ENCODE data around the gene HELZ. TPM values are rescaled to one million over a fixed set of nuclear protein-coding genes. Genes with fewer than 3 reads are reported as not detected.

The HELZ gene
- total and polyA plus RNA-seq, 2 donors (not counting 3 experiments of a cell fraction or from before 2014, with no cell fraction given) = 8.0 to 47.3 TPM

DNA sequence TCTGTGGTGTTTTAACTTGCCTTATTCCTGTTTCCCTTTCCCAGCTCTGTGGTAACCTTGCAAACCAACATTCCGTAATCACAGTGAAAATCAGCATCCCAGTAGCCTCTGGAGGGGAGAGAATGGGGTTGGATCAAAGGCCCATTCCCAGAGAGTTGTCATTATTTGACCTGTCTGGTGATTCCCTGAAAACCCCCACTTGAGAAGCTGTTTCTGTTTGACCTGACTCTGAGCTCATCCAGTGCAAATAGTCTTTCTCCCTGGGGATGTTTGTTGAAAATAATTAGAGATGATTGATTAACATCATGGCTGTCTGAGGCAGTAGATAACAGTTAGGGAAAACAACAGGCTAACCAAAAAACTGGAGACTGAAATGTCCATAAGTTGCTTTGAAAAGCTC, 197.6 kb downstream of the HELZ start:
- H3K36me3 ChIP-seq (ENCODE audit: control insufficient read depth in 2 of 2, extremely low read depth in 1 of 2, insufficient read depth in 2 of 2, low read length in 2 of 2) = no peaks in the 10 kb centered on the region
- no peak overlapping the region for H3K9ac ChIP-seq (replicated peaks; ENCODE audit: extremely low read depth, insufficient read depth, low read length)
- intact Hi-C loops (cut with micrococcal nuclease) (no loop called here), dilution Hi-C loops (cut with MboI; ENCODE audit: extremely low pct_ligation_motif_present, low sequenced_read_pairs) (no loop called here)
- TF ChIP-seq GATA2 (IDR thresholded peaks at IDR 0.05; ENCODE audit: insufficient read depth, insufficient read length, low read depth, low read length) (no peak), POLR2AphosphoS5 (IDR thresholded peaks at IDR 0.05; ENCODE audit: insufficient read depth, low read depth, low read length) (no peak), MYC (IDR thresholded peaks at IDR 0.05; ENCODE audit: low read depth, low read length) (no peak), JUN (IDR thresholded peaks at IDR 0.05; ENCODE audit: borderline replicate concordance, insufficient read depth, insufficient read length, low read depth) (no peak)
- no peak overlapping the region for H3K4me2 ChIP-seq (ENCODE audit: insufficient read depth, low read length)
- no peaks in the 10 kb centered on the region for H4K20me1 ChIP-seq (replicated peaks; ENCODE audit: control insufficient read depth, extremely low read depth, insufficient read depth, low read length)
- H3K27ac ChIP-seq (ENCODE audit: insufficient read depth, low read depth, low read length) = no peak overlapping the region
- BruUV-seq (replicated peaks) = no TSS peak
- no peak overlapping the region for H3K4me3 ChIP-seq (replicated peaks in 1 of 3; ENCODE audit: insufficient read depth in 1 of 3, low read depth in 1 of 3, low read length in 3 of 3)
- H3K27me3 ChIP-seq (ENCODE audit: control insufficient read depth in 2 of 2, insufficient read depth in 2 of 2, low read length in 2 of 2) = no peaks in the 10 kb centered on the region
- no peak for DNase-seq (ENCODE audit: low read depth, low spot score)
- no peaks in the 10 kb centered on the region for H3K4me1 ChIP-seq (ENCODE audit: control insufficient read depth, extremely low read depth, insufficient read depth, low read length)
- H3K79me2 ChIP-seq (ENCODE audit: control insufficient read depth, insufficient read depth, low read length) = no peaks in the 10 kb centered on the region
- H2AFZ ChIP-seq (ENCODE audit: low read depth, low read length) = no peak overlapping the region
- CTCF ChIA-PET = no interaction called here
- FAIRE-seq = no peak
- peaks cover 2% of the 10 kb centered on the region for H3K9me3 ChIP-seq (replicated peaks; ENCODE audit: control insufficient read depth, insufficient read depth, low read length)
- POLR2A ChIA-PET = no interaction called here
- no peaks in the 10 kb centered on the region for H3K9me1 ChIP-seq (replicated peaks; ENCODE audit: control insufficient read depth, extremely low read depth, insufficient read depth, low read length)

DNA sequence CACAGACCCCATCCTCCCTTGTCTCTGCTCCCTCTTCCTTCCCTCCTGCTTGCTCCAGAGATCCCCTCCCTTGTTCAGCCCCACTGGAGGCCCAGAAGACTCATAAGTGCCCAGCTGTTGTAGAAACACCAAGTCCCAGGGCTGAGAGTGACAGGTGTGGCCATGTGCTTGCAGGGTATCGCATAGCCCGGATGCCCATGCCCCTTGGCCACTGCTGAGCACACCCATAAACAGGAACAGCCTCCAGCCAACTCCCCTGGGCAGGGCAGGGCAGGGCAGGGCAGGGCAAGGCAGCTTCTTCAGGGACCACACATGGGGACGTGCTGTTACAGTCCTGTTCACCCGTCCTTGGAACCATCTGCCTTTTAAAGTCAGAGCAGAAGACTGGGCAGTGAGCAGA, 198.6 kb downstream of the HELZ start:
- H2AFZ ChIP-seq (ENCODE audit: low read depth, low read length) = no peak overlapping the region
- TF ChIP-seq POLR2AphosphoS5 (IDR thresholded peaks at IDR 0.05; ENCODE audit: insufficient read depth, low read depth, low read length) (no peak), FOS (IDR thresholded peaks at IDR 0.05; ENCODE audit: borderline replicate concordance, insufficient read depth, low read length) (no peak), GATA2 (IDR thresholded peaks at IDR 0.05; ENCODE audit: insufficient read depth, insufficient read length, low read depth, low read length) (no peak), MYC (IDR thresholded peaks at IDR 0.05; ENCODE audit: low read depth, low read length) (no peak), JUN (IDR thresholded peaks at IDR 0.05; ENCODE audit: borderline replicate concordance, insufficient read depth, insufficient read length, low read depth) (no peak), EZH2 (IDR thresholded peaks at IDR 0.05; ENCODE audit: borderline replicate concordance, low read depth, low read length, severe bottlenecking) (no peak)
- TF ChIP-seq, protein P1, sequence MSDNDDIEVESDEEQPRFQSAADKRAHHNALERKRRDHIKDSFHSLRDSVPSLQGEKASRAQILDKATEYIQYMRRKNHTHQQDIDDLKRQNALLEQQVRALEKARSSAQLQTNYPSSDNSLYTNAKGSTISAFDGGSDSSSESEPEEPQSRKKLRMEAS (IDR thresholded peaks at IDR 0.05; ENCODE audit: insufficient read depth, insufficient read length) = no peak
- TF ChIP-seq, protein P2, sequence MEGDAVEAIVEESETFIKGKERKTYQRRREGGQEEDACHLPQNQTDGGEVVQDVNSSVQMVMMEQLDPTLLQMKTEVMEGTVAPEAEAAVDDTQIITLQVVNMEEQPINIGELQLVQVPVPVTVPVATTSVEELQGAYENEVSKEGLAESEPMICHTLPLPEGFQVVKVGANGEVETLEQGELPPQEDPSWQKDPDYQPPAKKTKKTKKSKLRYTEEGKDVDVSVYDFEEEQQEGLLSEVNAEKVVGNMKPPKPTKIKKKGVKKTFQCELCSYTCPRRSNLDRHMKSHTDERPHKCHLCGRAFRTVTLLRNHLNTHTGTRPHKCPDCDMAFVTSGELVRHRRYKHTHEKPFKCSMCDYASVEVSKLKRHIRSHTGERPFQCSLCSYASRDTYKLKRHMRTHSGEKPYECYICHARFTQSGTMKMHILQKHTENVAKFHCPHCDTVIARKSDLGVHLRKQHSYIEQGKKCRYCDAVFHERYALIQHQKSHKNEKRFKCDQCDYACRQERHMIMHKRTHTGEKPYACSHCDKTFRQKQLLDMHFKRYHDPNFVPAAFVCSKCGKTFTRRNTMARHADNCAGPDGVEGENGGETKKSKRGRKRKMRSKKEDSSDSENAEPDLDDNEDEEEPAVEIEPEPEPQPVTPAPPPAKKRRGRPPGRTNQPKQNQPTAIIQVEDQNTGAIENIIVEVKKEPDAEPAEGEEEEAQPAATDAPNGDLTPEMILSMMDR (IDR thresholded peaks at IDR 0.05; ENCODE audit: extremely low read depth in 1 of 2, insufficient read depth in 1 of 2, low read depth in 1 of 2, low read length in 2 of 2) = no peak
- H3K9me1 ChIP-seq (replicated peaks; ENCODE audit: control insufficient read depth, extremely low read depth, insufficient read depth, low read length) = no peaks in the 10 kb centered on the region
- no peak overlapping the region for H3K27ac ChIP-seq (ENCODE audit: insufficient read depth, low read depth, low read length)
- H4K20me1 ChIP-seq (replicated peaks; ENCODE audit: control insufficient read depth, extremely low read depth, insufficient read depth, low read length) = no peaks in the 10 kb centered on the region
- ChIA-PET POLR2A (no interaction called here), CTCF (no interaction called here)
- no peaks in the 10 kb centered on the region for H3K79me2 ChIP-seq (ENCODE audit: control insufficient read depth, insufficient read depth, low read length)
- H3K4me2 ChIP-seq (ENCODE audit: insufficient read depth, low read length) = no peak overlapping the region
- no peaks in the 10 kb centered on the region for H3K4me1 ChIP-seq (ENCODE audit: control insufficient read depth, extremely low read depth, insufficient read depth, low read length)
- H3K9ac ChIP-seq (replicated peaks; ENCODE audit: extremely low read depth, insufficient read depth, low read length) = no peak overlapping the region
- FAIRE-seq (no peak), DNase-seq (ENCODE audit: low read depth, low spot score) (no peak)
- dilution Hi-C loops (cut with MboI; ENCODE audit: extremely low pct_ligation_motif_present, low sequenced_read_pairs) = no loop called here
- intact Hi-C loops (cut with micrococcal nuclease) = no loop called here
- no peaks in the 10 kb centered on the region for H3K27me3 ChIP-seq (ENCODE audit: control insufficient read depth in 2 of 2, insufficient read depth in 2 of 2, low read length in 2 of 2)
- no TSS peak for BruUV-seq (replicated peaks)
- no peaks in the 10 kb centered on the region for H3K36me3 ChIP-seq (ENCODE audit: control insufficient read depth in 2 of 2, extremely low read depth in 1 of 2, insufficient read depth in 2 of 2, low read length in 2 of 2)
- peaks cover 2% of the 10 kb centered on the region for H3K9me3 ChIP-seq (replicated peaks; ENCODE audit: control insufficient read depth, insufficient read depth, low read length)
- H3K4me3 ChIP-seq (replicated peaks in 1 of 3; ENCODE audit: insufficient read depth in 1 of 3, low read depth in 1 of 3, low read length in 3 of 3) = no peak overlapping the region
